Cortex of kidney (tissue), 1 donor: Measurements from ENCODE around the gene SHLD2.
"Not testable (repeated sequence)": the region's sequence is repeated elsewhere in the genome, so short reads cannot be mapped to it uniquely, and the experiment has no call there.

Source experiments
- DNase-seq: peaks from one replicate; lab custom pipeline; 2025; lab: John Stamatoyannopoulos, UW

SHLD2 gene

DNA sequence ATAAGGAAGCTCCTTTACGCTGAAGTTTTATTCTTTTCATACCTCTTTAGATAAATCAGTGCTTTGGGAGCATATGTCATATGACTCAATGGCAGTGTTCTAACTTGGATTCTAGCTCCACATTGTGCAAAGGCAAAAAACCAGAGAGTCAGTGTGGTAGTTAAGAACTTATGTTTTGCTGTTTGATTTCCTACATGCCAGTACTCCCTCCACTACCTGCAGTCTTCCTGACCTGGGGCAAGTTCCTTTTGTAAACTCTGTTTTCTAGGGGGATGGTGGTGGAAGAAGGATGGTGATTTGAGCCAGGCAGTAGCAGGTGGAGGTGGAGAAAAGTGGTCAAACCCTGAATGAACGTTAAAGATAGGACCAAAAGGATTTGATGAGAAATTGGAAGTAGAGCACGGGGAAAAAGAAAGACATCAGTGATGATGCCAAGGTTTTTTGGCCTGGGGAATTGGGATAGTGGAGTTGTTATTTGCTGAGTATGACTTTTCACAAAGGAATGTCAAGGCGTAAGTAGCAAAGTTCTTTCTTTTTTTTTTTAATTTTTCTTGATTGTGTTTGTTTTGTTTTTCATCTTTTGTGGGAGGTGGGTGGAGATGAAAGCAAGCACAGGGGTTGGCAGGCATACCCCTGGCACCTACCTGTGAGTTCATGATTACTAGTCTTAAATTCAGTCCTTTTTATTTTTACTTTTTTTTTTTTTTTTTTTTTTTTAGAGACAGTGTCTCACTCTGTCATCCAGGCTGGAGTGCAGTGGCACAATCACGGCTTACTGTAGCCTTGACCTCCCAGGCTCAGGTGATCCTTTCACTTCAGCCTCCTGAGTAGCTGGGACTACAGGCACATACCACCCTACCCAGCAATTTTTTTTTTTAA is 47.5 kb downstream of the SHLD2 start:
- DNase-seq, result not testable (repeated sequence)

- DNase-seq, result not testable (repeated sequence)
Measured at GRCh38 chr10:87143109-87143418, 48.1 kb downstream of the SHLD2 start.

DNA sequence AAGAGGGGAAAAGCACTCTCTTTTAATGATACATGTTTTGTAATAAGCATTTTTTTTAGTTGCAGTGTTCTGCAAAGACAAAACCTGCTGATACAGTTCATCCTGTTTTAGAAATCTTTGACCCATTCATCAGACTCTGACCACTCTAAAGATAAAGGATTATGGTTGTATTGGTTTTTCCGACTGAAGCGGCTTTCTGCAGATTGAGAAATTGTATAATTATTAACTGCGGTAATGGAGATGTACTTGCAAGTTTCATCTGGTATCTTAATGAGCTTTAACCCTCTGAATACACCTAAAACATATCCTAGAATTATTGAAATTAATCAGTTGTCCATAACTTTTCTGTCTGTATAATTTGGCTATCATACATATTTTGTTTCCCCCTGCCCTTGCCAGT is 50.6 kb downstream of the SHLD2 start:
- DNase-seq, result not testable (repeated sequence)

GRCh38 chr10:87149020-87149609 is 54.1 kb downstream of the SHLD2 start:
- not testable (repeated sequence) for DNase-seq

DNA sequence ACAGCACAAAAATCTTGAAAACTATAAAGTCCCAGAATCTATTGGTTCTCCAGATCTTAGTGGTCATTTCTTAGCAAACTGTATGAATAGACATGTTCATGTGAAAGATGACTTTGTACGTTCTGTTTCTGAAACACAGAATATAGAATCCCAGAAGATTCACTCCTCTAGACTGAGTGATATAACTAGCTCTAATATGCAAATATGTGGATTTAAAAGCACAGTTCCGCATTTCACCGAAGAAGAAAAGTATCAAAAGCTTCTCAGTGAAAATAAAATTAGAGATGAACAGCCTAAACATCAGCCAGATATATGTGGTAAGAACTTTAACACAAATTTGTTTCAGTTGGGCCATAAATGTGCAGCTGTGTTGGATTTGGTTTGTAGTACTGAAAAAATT is 56.5 kb downstream of the SHLD2 start:
- not testable (repeated sequence) for DNase-seq

GRCh38 chr10:87156841-87157240 is 61.8 kb downstream of the SHLD2 start:
- DNase-seq, result not testable (repeated sequence)

DNA sequence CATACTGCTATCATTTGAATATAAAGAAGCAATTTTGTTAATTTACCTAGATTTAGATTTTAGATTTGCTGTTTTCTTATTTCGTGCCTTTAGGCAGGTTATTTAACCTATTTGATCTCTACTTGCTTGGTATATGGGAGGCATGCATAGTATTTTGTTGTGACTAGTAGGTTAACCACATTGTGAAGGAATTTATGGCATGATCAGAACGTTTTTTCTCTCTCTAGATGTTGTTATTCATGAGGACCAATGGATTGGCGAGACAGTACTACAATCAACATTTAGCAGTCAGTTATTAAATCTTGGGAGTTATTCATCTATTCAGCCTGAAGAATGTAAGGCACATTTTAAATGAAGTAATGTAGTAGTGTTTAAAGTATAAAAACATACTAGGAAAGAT is 62.8 kb downstream of the SHLD2 start:
- not testable (repeated sequence) for DNase-seq

DNA sequence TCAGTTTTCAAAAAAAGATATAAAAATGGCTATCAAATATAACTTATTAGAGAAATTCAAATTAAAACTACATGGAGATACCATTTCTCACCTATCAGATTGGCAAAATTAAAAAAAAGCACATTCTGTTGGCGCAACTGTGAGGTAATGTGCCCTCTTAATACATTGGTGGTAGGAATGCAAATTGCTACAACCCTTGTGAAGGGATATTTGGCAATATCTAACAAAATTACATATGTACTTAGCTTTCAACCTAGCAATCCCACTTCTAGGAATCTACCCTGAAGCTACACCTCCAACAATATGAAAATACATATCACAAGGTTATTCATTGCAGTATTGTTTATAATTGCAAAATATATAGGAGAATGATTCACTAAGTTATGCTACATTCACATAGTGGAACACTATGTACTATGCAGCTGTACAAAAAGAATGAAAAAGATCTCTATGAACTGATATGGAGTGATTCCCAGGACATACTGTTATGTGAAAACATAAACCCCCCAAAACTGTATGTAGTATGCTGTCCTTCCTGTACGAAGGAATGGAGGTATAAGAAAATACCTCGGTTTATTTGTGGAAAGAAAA is 67.8 kb downstream of the SHLD2 start:
- DNase-seq, result not testable (repeated sequence)

- not testable (repeated sequence) for DNase-seq
Measured at GRCh38 chr10:87163414-87163813, 68.4 kb downstream of the SHLD2 start.

DNA sequence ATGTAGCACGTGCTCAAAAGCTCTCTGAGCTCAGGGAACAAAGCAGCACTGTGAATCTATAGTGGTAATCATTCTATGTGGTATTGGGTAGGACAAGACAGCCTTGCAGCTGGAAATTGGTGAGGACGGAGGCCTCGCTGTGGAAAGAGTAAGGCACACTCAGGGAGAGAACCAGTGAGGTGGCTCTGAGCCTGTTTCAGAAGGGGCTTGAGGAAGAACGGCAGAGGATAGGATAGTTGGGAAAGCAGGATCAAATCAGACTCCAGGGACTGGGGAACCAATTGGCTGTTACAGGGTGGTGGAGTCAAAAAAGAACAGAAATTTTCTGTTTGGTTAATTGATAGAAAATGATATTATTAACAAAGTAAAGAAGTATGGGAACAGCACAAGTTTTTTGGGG is 74.9 kb downstream of the SHLD2 start:
- DNase-seq, result not testable (repeated sequence)

DNA sequence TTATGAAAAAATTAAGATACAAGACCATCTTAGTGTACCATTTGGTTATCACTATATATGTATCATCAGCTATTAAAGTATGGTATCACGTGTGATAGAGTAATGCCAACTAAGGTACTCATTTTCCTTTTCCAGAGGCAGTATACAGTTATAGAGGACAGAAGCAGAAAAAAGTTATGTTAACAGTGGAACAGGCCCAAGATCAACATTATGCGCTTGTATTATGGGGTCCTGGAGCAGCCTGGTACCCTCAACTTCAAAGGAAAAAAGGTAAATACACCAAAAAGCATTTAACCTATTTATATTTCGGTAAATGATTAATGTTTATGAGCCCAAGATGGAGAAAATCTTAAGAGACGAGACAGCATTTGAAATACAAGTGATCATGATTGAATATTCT is 75.7 kb downstream of the SHLD2 start:
- DNase-seq, result not testable (repeated sequence)

GRCh38 chr10:87171670-87172069 is 76.7 kb downstream of the SHLD2 start:
- DNase-seq, result not testable (repeated sequence)

DNA sequence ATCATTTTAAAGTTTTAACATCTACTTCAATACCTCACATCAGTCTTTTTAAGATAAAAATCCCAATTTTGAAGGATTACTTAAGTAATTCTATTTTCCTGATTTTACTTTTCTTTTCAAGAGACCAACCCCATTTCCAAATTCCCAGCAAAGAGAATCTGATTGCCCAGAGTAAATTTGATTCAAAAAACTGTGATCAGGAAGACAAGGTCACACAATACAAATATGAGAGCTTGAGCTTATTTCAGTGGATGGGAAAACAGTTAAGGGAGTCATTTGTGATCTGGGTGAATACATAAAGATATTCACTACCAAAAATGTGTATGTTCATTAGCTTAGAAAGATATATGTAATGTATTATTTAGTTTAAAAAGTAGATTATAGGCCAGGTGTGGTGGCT is 77.2 kb downstream of the SHLD2 start:
- DNase-seq, result not testable (repeated sequence)

DNA sequence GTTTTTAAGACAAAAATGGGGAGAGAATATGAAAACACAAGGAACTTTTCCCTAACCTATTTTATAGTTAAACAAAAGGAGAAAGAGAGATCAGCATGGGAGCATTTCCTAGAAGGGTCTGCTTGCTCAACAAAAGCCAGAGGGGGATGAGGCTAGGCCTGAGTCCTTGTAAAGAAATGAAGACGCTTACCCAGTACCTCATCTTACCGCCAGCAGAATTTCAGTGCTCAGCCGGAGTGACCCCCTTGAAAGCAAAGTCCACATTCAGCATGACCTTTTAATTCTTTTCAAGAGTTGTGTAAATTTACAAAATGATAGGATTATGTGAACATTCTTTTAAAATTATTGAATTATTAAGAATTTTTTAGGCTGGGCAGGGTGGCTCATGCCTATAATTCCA is 82.6 kb downstream of the SHLD2 start:
- not testable (repeated sequence) for DNase-seq

GRCh38 chr10:87184421-87184820 is 89.4 kb downstream of the SHLD2 start:
- DNase-seq, result not testable (repeated sequence)

- not testable (repeated sequence) for DNase-seq
Measured at GRCh38 chr10:87186016-87186415, 91.0 kb downstream of the SHLD2 start.

DNA sequence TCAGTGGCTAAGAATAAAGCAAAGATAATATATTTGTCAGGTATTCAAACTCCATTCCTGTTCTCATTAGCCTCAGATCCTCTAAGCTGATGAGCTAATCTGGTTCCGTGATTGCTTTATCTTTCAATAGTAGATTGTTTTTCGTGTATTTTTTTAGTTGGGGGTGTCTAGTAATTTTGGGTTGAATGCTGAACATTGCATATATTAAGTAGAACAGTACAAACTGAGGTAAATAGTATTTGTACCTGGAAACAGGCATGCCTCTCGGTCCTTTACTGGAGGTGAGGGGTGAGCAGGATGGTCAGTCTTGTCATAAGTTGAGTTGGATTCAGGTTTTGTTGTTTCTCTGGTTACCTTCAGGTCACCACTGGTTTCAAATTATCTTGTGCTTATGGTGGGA is 92.6 kb downstream of the SHLD2 start:
- not testable (repeated sequence) for DNase-seq

DNA sequence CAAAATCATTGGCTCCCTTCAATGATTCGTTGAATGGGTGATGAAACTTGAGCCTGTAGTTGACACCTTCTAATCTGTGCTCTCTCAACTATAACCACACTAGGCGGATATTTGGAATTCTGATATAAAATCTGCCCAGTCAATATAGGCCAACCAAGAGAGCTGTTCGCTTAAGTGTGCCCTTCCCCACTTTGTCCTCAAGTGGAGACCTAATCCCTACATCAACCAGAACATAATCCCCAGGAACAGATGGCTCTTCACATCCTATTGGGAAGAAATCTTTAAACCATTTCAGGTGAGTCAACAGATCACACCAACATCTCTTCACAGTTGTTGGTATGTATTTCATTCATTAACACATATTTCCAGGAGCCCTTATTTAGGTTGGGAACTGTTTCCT is 96.8 kb downstream of the SHLD2 start:
- DNase-seq, result not testable (repeated sequence)

DNA sequence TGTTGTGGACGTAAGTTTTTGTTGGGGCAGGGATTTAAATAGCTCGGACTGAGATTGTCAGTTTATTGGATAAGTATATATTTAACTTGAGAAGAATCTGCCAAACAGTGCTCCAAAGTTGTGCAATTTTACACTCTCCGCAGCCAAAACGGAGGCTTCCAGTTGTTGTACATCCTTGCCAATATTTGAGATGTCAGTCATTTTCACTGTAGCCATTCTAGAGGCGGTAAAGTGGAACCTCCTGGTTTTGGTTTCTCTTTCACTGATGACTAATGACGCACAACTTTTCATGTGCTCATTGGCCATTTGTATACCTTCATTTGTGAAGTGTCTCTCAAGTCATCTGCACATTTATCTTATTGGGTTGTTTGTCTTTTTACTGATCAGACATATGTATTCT is 105.9 kb downstream of the SHLD2 start:
- DNase-seq, result not testable (repeated sequence)

DNA sequence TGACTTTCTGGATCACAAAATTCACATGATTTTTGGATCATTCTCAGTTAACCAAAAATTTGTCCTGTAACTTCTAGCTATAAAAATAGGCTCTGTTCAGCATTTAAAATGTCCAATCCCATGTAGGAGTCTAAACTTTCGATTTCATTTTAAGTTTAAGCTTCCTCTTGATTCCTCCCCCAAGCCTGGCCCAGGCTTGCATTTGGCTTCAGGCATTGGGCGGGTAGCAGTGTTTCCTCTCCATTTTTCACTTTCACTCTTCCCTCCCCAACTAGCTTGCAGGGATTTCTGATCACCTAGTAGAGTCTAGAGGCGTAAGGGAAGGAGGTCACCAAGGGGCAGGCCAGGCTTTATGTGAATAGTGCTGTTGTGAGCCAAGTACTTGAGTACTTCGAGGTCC is 109.8 kb downstream of the SHLD2 start:
- DNase-seq, result not testable (repeated sequence)

DNA sequence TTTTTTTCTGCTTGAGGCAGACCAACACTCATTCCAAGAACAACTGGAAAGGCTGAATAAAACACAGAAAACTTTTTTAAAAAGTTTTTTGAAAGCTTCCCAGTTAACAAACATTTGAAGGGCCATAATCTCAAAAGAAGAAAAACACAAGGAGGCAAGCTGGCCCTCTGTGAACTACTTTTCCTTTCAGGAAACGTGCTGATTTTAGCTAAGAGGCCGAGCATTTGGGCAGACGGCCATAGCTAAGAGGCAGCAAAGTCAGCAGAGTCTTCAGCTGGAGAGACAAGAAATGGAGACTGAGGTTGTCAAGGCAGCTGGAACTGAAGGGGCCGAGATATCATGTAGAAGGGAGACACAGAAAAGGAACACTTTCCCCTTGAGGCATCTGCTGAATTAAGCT is 111.9 kb downstream of the SHLD2 start:
- DNase-seq, result not testable (repeated sequence)

DNA sequence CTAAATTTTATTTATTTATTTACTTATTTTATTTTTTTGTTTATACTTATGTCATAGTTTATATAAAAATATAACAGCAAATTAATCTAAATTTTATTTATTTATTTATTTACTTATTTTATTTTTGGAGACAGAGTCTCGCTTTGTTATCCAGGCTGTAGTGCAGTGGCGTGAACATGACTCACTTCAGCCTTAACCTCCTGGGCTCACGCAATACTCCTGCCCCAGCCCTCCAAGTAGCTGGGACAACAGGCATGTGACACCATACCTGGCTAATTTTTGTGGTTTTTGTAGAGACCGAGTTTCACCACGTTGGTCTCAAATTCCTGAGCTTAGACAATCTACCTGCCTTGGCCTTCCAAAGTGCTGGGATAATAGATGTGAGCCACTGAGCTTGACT is 115.3 kb downstream of the SHLD2 start:
- DNase-seq, result not testable (repeated sequence)

DNA sequence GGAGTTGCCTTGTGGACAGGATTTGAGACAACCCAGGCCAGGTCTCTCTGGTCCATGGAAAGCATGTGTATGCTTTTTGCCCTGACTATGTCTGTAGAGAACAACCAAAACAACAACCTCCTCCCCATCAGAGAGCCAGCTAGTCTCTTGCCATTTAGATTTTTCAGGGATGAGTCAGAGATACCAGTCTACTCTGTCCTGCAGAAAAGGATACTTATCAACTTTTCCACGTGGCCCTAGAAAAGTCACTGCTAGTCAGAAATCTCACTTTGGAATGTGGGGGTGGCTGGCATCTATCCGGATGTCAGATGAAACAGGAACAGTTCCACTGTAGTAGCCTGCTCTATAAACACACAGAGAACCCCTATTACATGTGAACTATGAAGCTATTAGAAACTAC is 116.8 kb downstream of the SHLD2 start:
- not testable (repeated sequence) for DNase-seq
